RKO (cell line): ENCODE measurements around the gene LTBP4.

ENCODE experiments used
- DNase-seq: peaks from one replicate; pipeline ENCODE4 v3.0.0-alpha.2; 2016; ENCODE audit warnings: low spot score

The LTBP4 gene

GRCh38 chr19:40597329-40597838 is 3.8 kb upstream of the LTBP4 start:
- no peak for DNase-seq

GRCh38 chr19:40598121-40598917 is 2.9 kb upstream of the LTBP4 start:
- DNase-seq = peak; percentile 90

GRCh38 chr19:40598918-40599307 is 2.3 kb upstream of the LTBP4 start:
- no peak for DNase-seq

GRCh38 chr19:40599331-40599901 is 1.8 kb upstream of the LTBP4 start:
- DNase-seq = peak; percentile 49

- no peak for DNase-seq
Observed at GRCh38 chr19:40599902-40600569, 1.1 kb upstream of the LTBP4 start.

- no peak for DNase-seq
Observed at GRCh38 chr19:40600570-40601133, 517 bp upstream of the LTBP4 start.

GRCh38 chr19:40603071-40603388 is 1.9 kb downstream of the LTBP4 start:
- no peak for DNase-seq

GRCh38 chr19:40603389-40604170 is 2.4 kb downstream of the LTBP4 start:
- peak; percentile 96 for DNase-seq

GRCh38 chr19:40604171-40604646 is 3.0 kb downstream of the LTBP4 start:
- DNase-seq = no peak

- DNase-seq = no peak
Observed at GRCh38 chr19:40604647-40605215, 3.6 kb downstream of the LTBP4 start.

GRCh38 chr19:40605216-40605971 is 4.2 kb downstream of the LTBP4 start:
- peak; percentile 80 for DNase-seq

- no peak for DNase-seq
Observed at GRCh38 chr19:40607311-40608239, 6.4 kb downstream of the LTBP4 start.

- no peak for DNase-seq
Observed at GRCh38 chr19:40608240-40608621, 7.1 kb downstream of the LTBP4 start.

GRCh38 chr19:40608957-40609356 is 7.8 kb downstream of the LTBP4 start:
- no peak for DNase-seq

- DNase-seq = peak; percentile 91
Observed at GRCh38 chr19:40609561-40610395, 8.6 kb downstream of the LTBP4 start.

GRCh38 chr19:40610396-40611064 is 9.4 kb downstream of the LTBP4 start:
- DNase-seq = no peak

- no peak for DNase-seq
Observed at GRCh38 chr19:40611096-40611495, 9.9 kb downstream of the LTBP4 start.
